HepG2 (cell line): ENCODE measurements around the gene LCA5. TPM values are rescaled to one million over a fixed set of nuclear protein-coding genes. Genes with fewer than 3 reads are reported as not detected.

ENCODE experiments used
- ATAC-seq: fragments of 200-7000 bp; cut with Tn5 transposase; 3 replicates; pipeline ENCODE4 v1.9.1; 2020; ENCODE audit warnings: mild to moderate bottlenecking, moderate library complexity
- BruUV-seq: library from RNA; stranded (reverse); fragments of 400-500 nt; replicated peaks from 2 replicates; lab custom pipeline; 2021; lab: Mats Ljungman, UMichigan
- CTCF ChIA-PET: fragments of 300-600 bp; formaldehyde crosslinking; extraction: SDS; loops from one replicate; lab custom pipeline; 2021; ENCODE audit warnings: low total read pairs, inconsistent platforms, low intra/inter-chr PET ratio; lab: Yijun Ruan, JAX
- POLR2A ChIA-PET: fragments of 350-600 bp; sonication (Branson Sonifier 250); formaldehyde crosslinking; loops from one replicate; lab custom pipeline; 2020; ENCODE audit warnings: antibody characterized with exemption, inconsistent platforms; lab: Yijun Ruan, JAX
- DNase-seq: peaks from one replicate; pipeline ENCODE4 v3.0.0-alpha.2; 2015; ENCODE audit warnings: low spot score
- FAIRE-seq: peaks from 3 replicates; lab custom pipeline; 2011; peaks lifted over from hg19 to GRCh38; lab: Jason Lieb, UNC
- H2AFZ ChIP-seq: one replicate; pipeline ENCODE4 v1.6.1; 2011; ENCODE audit warnings: low read length, inconsistent platforms
- H3K27ac ChIP-seq: fragments of 300-600 bp; 3 replicates; pipeline ENCODE4 v1.8.0; 2011; ENCODE audit warnings: mixed run types, mild to moderate bottlenecking, mixed read lengths, low read length, inconsistent platforms; ENCODE audit not compliant: insufficient read depth; ENCODE audit errors: extremely low read length
- H3K27me3 ChIP-seq, 2 experiments: fragments of 200-600 bp in 1 of 2; 2 replicates in 1 of 2; 3 replicates in 1 of 2; pipeline versions ENCODE4 v1.6.0 to v1.8.0; 2011; ENCODE audit warnings: low read length in 2 of 2, mild to moderate bottlenecking in 2 of 2, moderate library complexity in 2 of 2, inconsistent platforms in 1 of 2; ENCODE audit not compliant: insufficient read depth in 2 of 2, control insufficient read depth in 1 of 2
- H3K36me3 ChIP-seq, 2 experiments: fragments of 200-600 bp in 1 of 2; replicated peaks in 1 of 2; 2 replicates in 1 of 2; 3 replicates in 1 of 2; pipeline versions ENCODE4 v1.5.1 to v1.8.0; 2011; ENCODE audit warnings: low read length in 2 of 2, inconsistent platforms in 1 of 2; ENCODE audit not compliant: insufficient read depth in 2 of 2, control insufficient read depth in 1 of 2
- H3K4me1 ChIP-seq: 2 replicates; pipeline ENCODE4 v1.5.1; 2012; ENCODE audit warnings: low read length, inconsistent platforms; ENCODE audit not compliant: insufficient read depth
- H3K4me2 ChIP-seq: 2 replicates; pipeline ENCODE4 v1.6.0; 2011; ENCODE audit warnings: low read depth, low read length, inconsistent platforms
- H3K4me3 ChIP-seq, 3 experiments: fragments of 200-600 bp in 1 of 3; sonication (generic), shearing (Covaris generic) in 1 of 3; replicated peaks in 1 of 3; 2 replicates each; pipeline ENCODE4 v1.5.1; 2011 to 2016; ENCODE audit warnings: low read length in 3 of 3, inconsistent platforms in 2 of 3, low read depth in 2 of 3, mild to moderate bottlenecking in 2 of 3, control low read depth in 1 of 3, mixed read lengths in 1 of 3; ENCODE audit not compliant: insufficient read depth in 1 of 3
- H3K79me2 ChIP-seq: one replicate; pipeline ENCODE4 v1.6.1; 2011; ENCODE audit warnings: low read length, inconsistent platforms; ENCODE audit not compliant: insufficient read depth
- H3K9ac ChIP-seq: 2 replicates; pipeline ENCODE4 v1.6.0; 2011; ENCODE audit warnings: mild to moderate bottlenecking, low read depth, low read length, inconsistent platforms; ENCODE audit not compliant: insufficient read depth
- H3K9me3 ChIP-seq: 2 replicates; pipeline ENCODE4 v1.5.1; 2012; ENCODE audit warnings: mild to moderate bottlenecking, low read length
- H4K20me1 ChIP-seq: 2 replicates; pipeline ENCODE4 v1.6.0; 2011; ENCODE audit warnings: inconsistent platforms, mild to moderate bottlenecking, low read length, moderate library complexity; ENCODE audit not compliant: insufficient read depth
- ETV6 ChIP-seq: sonication (generic); formaldehyde crosslinking; conservative IDR thresholded peaks from 2 replicates; pipeline ENCODE4 v1.4.0; 2020; ENCODE audit warnings: missing genetic modification reagents
- JUN ChIP-seq: sonication (generic); formaldehyde crosslinking; IDR thresholded peaks from 2 replicates; pipeline ENCODE4 v1.4.0; 2020; ENCODE audit warnings: mild to moderate bottlenecking, missing genetic modification reagents
- KDM6A ChIP-seq: IDR thresholded peaks from 2 replicates; pipeline ENCODE4 v1.6.1; 2016; ENCODE audit warnings: low read depth
- RAD51 ChIP-seq: fragments of 450-650 bp; IDR thresholded peaks from 2 replicates; pipeline ENCODE4 v1.6.1; 2016; ENCODE audit warnings: borderline replicate concordance
- ZNF160 ChIP-seq: sonication (generic); formaldehyde crosslinking; IDR thresholded peaks from 2 replicates; pipeline ENCODE4 v1.8.0; 2022; ENCODE audit warnings: mild to moderate bottlenecking, inconsistent platforms, missing genetic modification reagents
- ZNF713 ChIP-seq: sonication (generic); formaldehyde crosslinking; IDR thresholded peaks from 2 replicates; pipeline ENCODE4 v1.4.0; 2020; ENCODE audit warnings: mild to moderate bottlenecking, missing genetic modification reagents
- WGBS: methylation state at CpG from one replicate; pipeline ENCODE4 v1.1.6; 2017; ENCODE audit warnings: low lambda C conversion rate; 5-methylcytosine and 5-hydroxymethylcytosine counted together
- in situ Hi-C: cut with HindIII; loops from 2 replicates; pipeline ENCODE4 v1.10.0; 2017; ENCODE audit warnings: low pct_unique_long_range_greater_than_20kb; ENCODE audit not compliant: extremely low pct_ligation_motif_present
- intact Hi-C: fragments of 100-400 bp; cut with micrococcal nuclease; formaldehyde crosslinking; loops from one replicate; pipeline ENCODE4 v1.10.0; 2022; ENCODE audit not compliant: unreplicated experiment
- polyA plus RNA-seq, 8 experiments: library from polyadenylated mRNA; depleted of rRNA in 3 of 8; stranded (reverse) in 7 of 8; unstranded in 1 of 8; fragments of >200 nt; fragmentation: Illumina TruSeq in 4 of 8; extraction: Trizol in 4 of 8; gene quantifications; 2 replicates each; pipeline versions ENCODE4 v1.2.1 to v1.2.3, GENCODE V29; 2011 to 2016; ENCODE audit warnings: low read depth in 4 of 8, missing spikeins in 1 of 8, mixed read lengths in 1 of 8; ENCODE audit not compliant: insufficient read depth in 1 of 8
- total RNA-seq, 5 experiments: library from RNA; depleted of rRNA; stranded (reverse); fragments of >200 nt; fragmentation: Illumina TruSeq; extraction: Trizol; gene quantifications; 2 replicates each; pipeline ENCODE4 v1.2.3, GENCODE V29; 2016; ENCODE audit warnings: low read depth in 1 of 5
- TF ChIP-seq, protein P1 (sequence below): sonication (generic); formaldehyde crosslinking; IDR thresholded peaks from 2 replicates; pipeline ENCODE4 v1.4.0; 2020; ENCODE audit warnings: low read depth, missing genetic modification reagents
- TF ChIP-seq, protein P2 (sequence below): IDR thresholded peaks from 2 replicates; pipeline ENCODE4 v1.6.1; 2016; ENCODE audit warnings: mild to moderate bottlenecking, missing biosample characterization, missing genetic modification reagents
- TF ChIP-seq, protein P3 (sequence below): sonication (generic); formaldehyde crosslinking; IDR thresholded peaks from 2 replicates; pipeline ENCODE4 v1.4.0; 2020; ENCODE audit warnings: missing genetic modification reagents
- TF ChIP-seq, protein P4 (sequence below): IDR thresholded peaks from 2 replicates; pipeline ENCODE4 v1.6.1; 2016; ENCODE audit warnings: missing compliant biosample characterization, missing genetic modification reagents, borderline replicate concordance
- TF ChIP-seq, protein P5 (sequence below): sonication (generic); formaldehyde crosslinking; IDR thresholded peaks from 2 replicates; pipeline ENCODE4 v1.5.1; 2020; ENCODE audit warnings: mild to moderate bottlenecking, missing genetic modification reagents, borderline replicate concordance

The LCA5 gene
- total and polyA plus RNA-seq, 2 of the 13 experiments (the other 11 are each of a cell fraction or from before 2014, with no cell fraction given) = 0.84 to 4.6 TPM

DNA sequence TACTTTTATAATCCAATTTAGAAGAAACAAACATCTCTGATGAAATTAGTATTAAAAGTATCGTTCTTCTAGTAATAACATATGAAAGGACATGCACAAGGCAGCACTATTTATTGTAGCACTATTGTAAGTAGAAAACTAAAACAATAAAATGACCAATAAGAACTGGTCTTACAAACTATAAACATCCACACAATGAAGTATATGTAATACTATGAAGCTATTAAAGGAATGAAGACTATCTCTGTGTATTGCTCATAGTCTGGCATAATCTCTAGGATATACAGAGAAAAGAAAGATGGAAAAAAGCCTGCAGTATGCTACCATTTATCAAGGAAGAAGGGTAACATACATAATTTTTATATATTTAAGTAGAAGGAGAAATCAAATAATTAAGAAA lies 16.7 kb downstream of the LCA5 start:
- H3K4me2 ChIP-seq = no peak overlapping the region
- ChIA-PET CTCF (no interaction called here), POLR2A (no interaction called here)
- no peaks in the 10 kb centered on the region for H3K79me2 ChIP-seq
- H3K9me3 ChIP-seq = no peaks in the 10 kb centered on the region
- H4K20me1 ChIP-seq = no peaks in the 10 kb centered on the region
- intact Hi-C loops (loop anchor here (10.0 kb wide), 1 partner anchor 286 kb away; the partner anchor contains the start of gene HMGN3), in situ Hi-C loops (no loop called here)
- no peaks in the 10 kb centered on the region for H3K27me3 ChIP-seq
- BruUV-seq = no TSS peak
- no peak overlapping the region for H3K9ac ChIP-seq
- ATAC-seq = no peak
- H3K4me3 ChIP-seq = no peak overlapping the region
- no peak overlapping the region for H2AFZ ChIP-seq
- no peak for FAIRE-seq
- 100% methylated on average over 1 of the region's 1 CpG for WGBS
- no peak for DNase-seq
- no peak overlapping the region for H3K27ac ChIP-seq
- no peaks in the 10 kb centered on the region; a peak in 1 of 5 replicates for H3K36me3 ChIP-seq
- H3K4me1 ChIP-seq = peaks cover 32% of the 10 kb centered on the region
- TF ChIP-seq ZNF713 (CRISPR knock-in tag) = no peak
- TF ChIP-seq, protein P1, sequence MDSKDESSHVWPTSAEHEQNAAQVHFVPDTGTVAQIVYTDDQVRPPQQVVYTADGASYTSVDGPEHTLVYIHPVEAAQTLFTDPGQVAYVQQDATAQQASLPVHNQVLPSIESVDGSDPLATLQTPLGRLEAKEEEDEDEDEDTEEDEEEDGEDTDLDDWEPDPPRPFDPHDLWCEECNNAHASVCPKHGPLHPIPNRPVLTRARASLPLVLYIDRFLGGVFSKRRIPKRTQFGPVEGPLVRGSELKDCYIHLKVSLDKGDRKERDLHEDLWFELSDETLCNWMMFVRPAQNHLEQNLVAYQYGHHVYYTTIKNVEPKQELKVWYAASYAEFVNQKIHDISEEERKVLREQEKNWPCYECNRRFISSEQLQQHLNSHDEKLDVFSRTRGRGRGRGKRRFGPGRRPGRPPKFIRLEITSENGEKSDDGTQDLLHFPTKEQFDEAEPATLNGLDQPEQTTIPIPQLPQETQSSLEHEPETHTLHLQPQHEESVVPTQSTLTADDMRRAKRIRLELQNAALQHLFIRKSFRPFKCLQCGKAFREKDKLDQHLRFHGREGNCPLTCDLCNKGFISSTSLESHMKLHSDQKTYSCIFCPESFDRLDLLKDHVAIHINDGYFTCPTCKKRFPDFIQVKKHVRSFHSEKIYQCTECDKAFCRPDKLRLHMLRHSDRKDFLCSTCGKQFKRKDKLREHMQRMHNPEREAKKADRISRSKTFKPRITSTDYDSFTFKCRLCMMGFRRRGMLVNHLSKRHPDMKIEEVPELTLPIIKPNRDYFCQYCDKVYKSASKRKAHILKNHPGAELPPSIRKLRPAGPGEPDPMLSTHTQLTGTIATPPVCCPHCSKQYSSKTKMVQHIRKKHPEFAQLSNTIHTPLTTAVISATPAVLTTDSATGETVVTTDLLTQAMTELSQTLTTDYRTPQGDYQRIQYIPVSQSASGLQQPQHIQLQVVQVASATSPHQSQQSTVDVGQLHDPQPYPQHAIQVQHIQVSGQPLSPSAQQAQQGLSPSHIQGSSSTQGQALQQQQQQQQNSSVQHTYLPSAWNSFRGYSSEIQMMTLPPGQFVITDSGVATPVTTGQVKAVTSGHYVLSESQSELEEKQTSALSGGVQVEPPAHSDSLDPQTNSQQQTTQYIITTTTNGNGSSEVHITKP (CRISPR knock-in tag) = no peak
- TF ChIP-seq, protein P2, sequence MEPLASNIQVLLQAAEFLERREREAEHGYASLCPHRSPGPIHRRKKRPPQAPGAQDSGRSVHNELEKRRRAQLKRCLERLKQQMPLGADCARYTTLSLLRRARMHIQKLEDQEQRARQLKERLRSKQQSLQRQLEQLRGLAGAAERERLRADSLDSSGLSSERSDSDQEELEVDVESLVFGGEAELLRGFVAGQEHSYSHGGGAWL (CRISPR knock-in tag) = no peak
- TF ChIP-seq, protein P3, sequence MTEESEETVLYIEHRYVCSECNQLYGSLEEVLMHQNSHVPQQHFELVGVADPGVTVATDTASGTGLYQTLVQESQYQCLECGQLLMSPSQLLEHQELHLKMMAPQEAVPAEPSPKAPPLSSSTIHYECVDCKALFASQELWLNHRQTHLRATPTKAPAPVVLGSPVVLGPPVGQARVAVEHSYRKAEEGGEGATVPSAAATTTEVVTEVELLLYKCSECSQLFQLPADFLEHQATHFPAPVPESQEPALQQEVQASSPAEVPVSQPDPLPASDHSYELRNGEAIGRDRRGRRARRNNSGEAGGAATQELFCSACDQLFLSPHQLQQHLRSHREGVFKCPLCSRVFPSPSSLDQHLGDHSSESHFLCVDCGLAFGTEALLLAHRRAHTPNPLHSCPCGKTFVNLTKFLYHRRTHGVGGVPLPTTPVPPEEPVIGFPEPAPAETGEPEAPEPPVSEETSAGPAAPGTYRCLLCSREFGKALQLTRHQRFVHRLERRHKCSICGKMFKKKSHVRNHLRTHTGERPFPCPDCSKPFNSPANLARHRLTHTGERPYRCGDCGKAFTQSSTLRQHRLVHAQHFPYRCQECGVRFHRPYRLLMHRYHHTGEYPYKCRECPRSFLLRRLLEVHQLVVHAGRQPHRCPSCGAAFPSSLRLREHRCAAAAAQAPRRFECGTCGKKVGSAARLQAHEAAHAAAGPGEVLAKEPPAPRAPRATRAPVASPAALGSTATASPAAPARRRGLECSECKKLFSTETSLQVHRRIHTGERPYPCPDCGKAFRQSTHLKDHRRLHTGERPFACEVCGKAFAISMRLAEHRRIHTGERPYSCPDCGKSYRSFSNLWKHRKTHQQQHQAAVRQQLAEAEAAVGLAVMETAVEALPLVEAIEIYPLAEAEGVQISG (CRISPR knock-in tag) = no peak
- TF ChIP-seq, protein P4, sequence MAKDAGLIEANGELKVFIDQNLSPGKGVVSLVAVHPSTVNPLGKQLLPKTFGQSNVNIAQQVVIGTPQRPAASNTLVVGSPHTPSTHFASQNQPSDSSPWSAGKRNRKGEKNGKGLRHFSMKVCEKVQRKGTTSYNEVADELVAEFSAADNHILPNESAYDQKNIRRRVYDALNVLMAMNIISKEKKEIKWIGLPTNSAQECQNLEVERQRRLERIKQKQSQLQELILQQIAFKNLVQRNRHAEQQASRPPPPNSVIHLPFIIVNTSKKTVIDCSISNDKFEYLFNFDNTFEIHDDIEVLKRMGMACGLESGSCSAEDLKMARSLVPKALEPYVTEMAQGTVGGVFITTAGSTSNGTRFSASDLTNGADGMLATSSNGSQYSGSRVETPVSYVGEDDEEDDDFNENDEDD (CRISPR knock-in tag) = no peak
- TF ChIP-seq JUN (CRISPR knock-in tag) = no peak
- no peak for TF ChIP-seq KDM6A (CRISPR knock-in tag)
- no peak for TF ChIP-seq ZNF160 (CRISPR knock-in tag)
- no peak for TF ChIP-seq ETV6 (CRISPR knock-in tag)
- no peak for TF ChIP-seq RAD51
- TF ChIP-seq, protein P5, sequence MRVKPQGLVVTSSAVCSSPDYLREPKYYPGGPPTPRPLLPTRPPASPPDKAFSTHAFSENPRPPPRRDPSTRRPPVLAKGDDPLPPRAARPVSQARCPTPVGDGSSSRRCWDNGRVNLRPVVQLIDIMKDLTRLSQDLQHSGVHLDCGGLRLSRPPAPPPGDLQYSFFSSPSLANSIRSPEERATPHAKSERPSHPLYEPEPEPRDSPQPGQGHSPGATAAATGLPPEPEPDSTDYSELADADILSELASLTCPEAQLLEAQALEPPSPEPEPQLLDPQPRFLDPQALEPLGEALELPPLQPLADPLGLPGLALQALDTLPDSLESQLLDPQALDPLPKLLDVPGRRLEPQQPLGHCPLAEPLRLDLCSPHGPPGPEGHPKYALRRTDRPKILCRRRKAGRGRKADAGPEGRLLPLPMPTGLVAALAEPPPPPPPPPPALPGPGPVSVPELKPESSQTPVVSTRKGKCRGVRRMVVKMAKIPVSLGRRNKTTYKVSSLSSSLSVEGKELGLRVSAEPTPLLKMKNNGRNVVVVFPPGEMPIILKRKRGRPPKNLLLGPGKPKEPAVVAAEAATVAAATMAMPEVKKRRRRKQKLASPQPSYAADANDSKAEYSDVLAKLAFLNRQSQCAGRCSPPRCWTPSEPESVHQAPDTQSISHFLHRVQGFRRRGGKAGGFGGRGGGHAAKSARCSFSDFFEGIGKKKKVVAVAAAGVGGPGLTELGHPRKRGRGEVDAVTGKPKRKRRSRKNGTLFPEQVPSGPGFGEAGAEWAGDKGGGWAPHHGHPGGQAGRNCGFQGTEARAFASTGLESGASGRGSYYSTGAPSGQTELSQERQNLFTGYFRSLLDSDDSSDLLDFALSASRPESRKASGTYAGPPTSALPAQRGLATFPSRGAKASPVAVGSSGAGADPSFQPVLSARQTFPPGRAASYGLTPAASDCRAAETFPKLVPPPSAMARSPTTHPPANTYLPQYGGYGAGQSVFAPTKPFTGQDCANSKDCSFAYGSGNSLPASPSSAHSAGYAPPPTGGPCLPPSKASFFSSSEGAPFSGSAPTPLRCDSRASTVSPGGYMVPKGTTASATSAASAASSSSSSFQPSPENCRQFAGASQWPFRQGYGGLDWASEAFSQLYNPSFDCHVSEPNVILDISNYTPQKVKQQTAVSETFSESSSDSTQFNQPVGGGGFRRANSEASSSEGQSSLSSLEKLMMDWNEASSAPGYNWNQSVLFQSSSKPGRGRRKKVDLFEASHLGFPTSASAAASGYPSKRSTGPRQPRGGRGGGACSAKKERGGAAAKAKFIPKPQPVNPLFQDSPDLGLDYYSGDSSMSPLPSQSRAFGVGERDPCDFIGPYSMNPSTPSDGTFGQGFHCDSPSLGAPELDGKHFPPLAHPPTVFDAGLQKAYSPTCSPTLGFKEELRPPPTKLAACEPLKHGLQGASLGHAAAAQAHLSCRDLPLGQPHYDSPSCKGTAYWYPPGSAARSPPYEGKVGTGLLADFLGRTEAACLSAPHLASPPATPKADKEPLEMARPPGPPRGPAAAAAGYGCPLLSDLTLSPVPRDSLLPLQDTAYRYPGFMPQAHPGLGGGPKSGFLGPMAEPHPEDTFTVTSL = no peak
